ENCODE measurements around the gene LGMN.
"Not testable (repeated sequence)": the region's sequence is repeated elsewhere in the genome, so short reads cannot be mapped to it uniquely, and the experiment has no call there.

Gene LGMN

GRCh38 chr14:92763666-92764631 is 15.5 kb upstream of the LGMN start:
- in situ Hi-C loops (cut with MboI; ENCODE audit: low sequenced_read_pairs), result not testable (repeated sequence)

GRCh38 chr14:92760524-92760805 is 12.0 kb upstream of the LGMN start:
- in situ Hi-C loops (cut with MboI; ENCODE audit: low sequenced_read_pairs), result no loop called here

GRCh38 chr14:92759679-92760523 is 11.5 kb upstream of the LGMN start:
- in situ Hi-C loops (cut with MboI; ENCODE audit: low sequenced_read_pairs), result no loop called here

- in situ Hi-C loops (cut with MboI; ENCODE audit: low sequenced_read_pairs), result no loop called here
These were observed 10.9 kb upstream of the LGMN start for GRCh38 chr14:92759300-92759678.

- in situ Hi-C loops (cut with MboI; ENCODE audit: low sequenced_read_pairs), result no loop called here
These were observed 8.0 kb upstream of the LGMN start for GRCh38 chr14:92756446-92756845.

GRCh38 chr14:92755495-92755894 is 7.1 kb upstream of the LGMN start:
- in situ Hi-C loops (cut with MboI; ENCODE audit: low sequenced_read_pairs), result no loop called here

- in situ Hi-C loops (cut with MboI; ENCODE audit: low sequenced_read_pairs), result no loop called here
These were observed 6.5 kb upstream of the LGMN start for GRCh38 chr14:92754966-92755365.

- in situ Hi-C loops (cut with MboI; ENCODE audit: low sequenced_read_pairs), result no loop called here
These were observed 4.8 kb upstream of the LGMN start for GRCh38 chr14:92753250-92753649.

GRCh38 chr14:92751819-92752218 is 3.4 kb upstream of the LGMN start:
- in situ Hi-C loops (cut with MboI; ENCODE audit: low sequenced_read_pairs), result no loop called here

- in situ Hi-C loops (cut with MboI; ENCODE audit: low sequenced_read_pairs), result no loop called here
These were observed 2.6 kb upstream of the LGMN start for GRCh38 chr14:92750994-92751400.

- in situ Hi-C loops (cut with MboI; ENCODE audit: low sequenced_read_pairs), result not testable (repeated sequence)
These were observed 1.8 kb upstream of the LGMN start for GRCh38 chr14:92750222-92750728.

GRCh38 chr14:92747701-92748258 is 647 bp downstream of the LGMN start:
- in situ Hi-C loops (cut with MboI; ENCODE audit: low sequenced_read_pairs), result no loop called here

- in situ Hi-C loops (cut with MboI; ENCODE audit: low sequenced_read_pairs), result no loop called here
These were observed 4.2 kb downstream of the LGMN start for GRCh38 chr14:92744198-92744597.

GRCh38 chr14:92740440-92740839 is 8.0 kb downstream of the LGMN start:
- in situ Hi-C loops (cut with MboI; ENCODE audit: low sequenced_read_pairs), result no loop called here

GRCh38 chr14:92737619-92738188 is 10.7 kb downstream of the LGMN start:
- in situ Hi-C loops (cut with MboI; ENCODE audit: low sequenced_read_pairs), result no loop called here

- in situ Hi-C loops (cut with MboI; ENCODE audit: low sequenced_read_pairs), result no loop called here
These were observed 11.2 kb downstream of the LGMN start for GRCh38 chr14:92737206-92737605.

- in situ Hi-C loops (cut with MboI; ENCODE audit: low sequenced_read_pairs), result no loop called here
These were observed 13.1 kb downstream of the LGMN start for GRCh38 chr14:92735344-92735743.

- in situ Hi-C loops (cut with MboI; ENCODE audit: low sequenced_read_pairs), result no loop called here
These were observed 13.8 kb downstream of the LGMN start for GRCh38 chr14:92734618-92735017.

- in situ Hi-C loops (cut with MboI; ENCODE audit: low sequenced_read_pairs), result no loop called here
These were observed 15.4 kb downstream of the LGMN start for GRCh38 chr14:92733007-92733406.

- in situ Hi-C loops (cut with MboI; ENCODE audit: low sequenced_read_pairs), result no loop called here
These were observed 16.8 kb downstream of the LGMN start for GRCh38 chr14:92731622-92732115.
